NCI-H2171 treated with DMSO at 0.1 percent for 48 hours (cell line): ENCODE data around the gene SCAF1.

Experiments used
- DNase-seq: peaks from one replicate; lab custom pipeline; 2025; lab: John Stamatoyannopoulos, UW

The SCAF1 gene

GRCh38 chr19:49666120-49666444 is 24.1 kb downstream of the SCAF1 start:
- DNase-seq = no peak

- DNase-seq = no peak
Measured at GRCh38 chr19:49667473-49667872, 25.5 kb downstream of the SCAF1 start.

GRCh38 chr19:49669516-49669915 is 27.5 kb downstream of the SCAF1 start:
- DNase-seq = no peak

GRCh38 chr19:49672131-49672919 is 30.3 kb downstream of the SCAF1 start:
- peak; percentile 65 for DNase-seq

- peak; percentile 95 for DNase-seq
Measured at GRCh38 chr19:49676136-49676783, 34.3 kb downstream of the SCAF1 start.

- DNase-seq = peak; percentile 100
Measured at GRCh38 chr19:49676784-49677230, 34.8 kb downstream of the SCAF1 start.

GRCh38 chr19:49677231-49677900 is 35.4 kb downstream of the SCAF1 start, which contains the start of gene PRMT1:
TSS of gene PRMT1 (plus strand) at chr19:49677271. CDS start at chr19:49677281, 10 bp downstream.
- peak; percentile 78 for DNase-seq

GRCh38 chr19:49677901-49678674 is 36.1 kb downstream of the SCAF1 start:
- DNase-seq = peak; percentile 73

- no peak for DNase-seq
Measured at GRCh38 chr19:49678985-49679770, 37.2 kb downstream of the SCAF1 start.

GRCh38 chr19:49679771-49680413 is 37.9 kb downstream of the SCAF1 start:
- DNase-seq = no peak

GRCh38 chr19:49680421-49681351 is 38.7 kb downstream of the SCAF1 start:
- DNase-seq = peak; percentile 90

- DNase-seq = no peak
Measured at GRCh38 chr19:49681830-49682229, 39.8 kb downstream of the SCAF1 start.

- DNase-seq = no peak
Measured at GRCh38 chr19:49682274-49682673, 40.3 kb downstream of the SCAF1 start.

GRCh38 chr19:49683814-49684250 is 41.8 kb downstream of the SCAF1 start:
- DNase-seq = no peak

- DNase-seq = peak; percentile 9
Measured at GRCh38 chr19:49684251-49684982, 42.4 kb downstream of the SCAF1 start.

- DNase-seq = no peak
Measured at GRCh38 chr19:49684983-49685553, 43.1 kb downstream of the SCAF1 start.

GRCh38 chr19:49685845-49686332 is 43.9 kb downstream of the SCAF1 start:
- no peak for DNase-seq

GRCh38 chr19:49686503-49687088 is 44.6 kb downstream of the SCAF1 start:
- no peak for DNase-seq
